H1 (cell line): ENCODE results near the gene ULK2. TPM values are rescaled to one million over a fixed set of nuclear protein-coding genes. Genes with fewer than 3 reads are reported as not detected.

Experiments used
- ASH2L ChIP-seq: fragments of 200-600, 300-600 bp; sonication (generic); IDR thresholded peaks from one replicate; pipeline ENCODE4 v1.7.1; 2017; ENCODE audit warnings: low read length
- CBX5 ChIP-seq: fragments of 300-800, 300-1000 bp; sonication (generic); IDR thresholded peaks from 2 replicates; pipeline ENCODE4 v1.7.1; 2016; ENCODE audit warnings: antibody characterized with exemption, low read length, low read depth
- CBX8 ChIP-seq: fragments of 300-800, 300-1000 bp; sonication (generic); IDR thresholded peaks from 2 replicates; pipeline ENCODE4 v1.7.1; 2016; ENCODE audit warnings: low read depth, low read length, borderline replicate concordance
- CEBPB ChIP-seq: IDR thresholded peaks from 2 replicates; pipeline ENCODE4 v1.6.1; 2012; ENCODE audit warnings: low read depth, low read length
- CHD2 ChIP-seq: IDR thresholded peaks from 2 replicates; pipeline ENCODE4 v1.6.1; 2012; ENCODE audit warnings: low read length, improper control_type of control experiment
- CTBP2 ChIP-seq: IDR thresholded peaks from 2 replicates; pipeline ENCODE4 v1.7.0; 2011; ENCODE audit warnings: borderline replicate concordance, mild to moderate bottlenecking, moderate library complexity, mixed read lengths, low read length; ENCODE audit not compliant: insufficient read depth, insufficient read length
- GTF2F1 ChIP-seq: IDR thresholded peaks from 2 replicates; pipeline ENCODE4 v1.6.1; 2012; ENCODE audit warnings: low read depth, low read length, improper control_type of control experiment, borderline replicate concordance
- KDM4A ChIP-seq: IDR thresholded peaks from one replicate; pipeline ENCODE4 v1.7.1; 2012; ENCODE audit warnings: low read depth, mild to moderate bottlenecking, moderate library complexity, low read length, inconsistent platforms; ENCODE audit not compliant: severe bottlenecking
- MAFK ChIP-seq: IDR thresholded peaks from 2 replicates; pipeline ENCODE4 v1.6.1; 2012; ENCODE audit warnings: low read depth, mild to moderate bottlenecking, improper control_type of control experiment, low read length
- PHF8 ChIP-seq: fragments of 200-600 bp; sonication (generic); conservative IDR thresholded peaks from 2 replicates; pipeline ENCODE4 v1.7.1; 2012; ENCODE audit warnings: low read depth, mild to moderate bottlenecking, inconsistent platforms, low read length, moderate library complexity
- POU5F1 ChIP-seq: IDR thresholded peaks from 2 replicates; pipeline ENCODE4 v1.6.1; 2011; ENCODE audit warnings: low read depth, mild to moderate bottlenecking, low read length, moderate library complexity
- RXRA ChIP-seq: IDR thresholded peaks from 2 replicates; pipeline ENCODE4 v1.6.1; 2011; ENCODE audit warnings: low read depth, mild to moderate bottlenecking, low read length, moderate library complexity; ENCODE audit not compliant: insufficient read depth
- SAP30 ChIP-seq: fragments of 300-600 bp; sonication (generic); IDR thresholded peaks from 2 replicates; pipeline ENCODE4 v1.7.1; 2012; ENCODE audit warnings: low read length, moderate library complexity, mild to moderate bottlenecking, inconsistent platforms; ENCODE audit not compliant: insufficient read depth, insufficient replicate concordance
- SIN3A ChIP-seq, 2 experiments: IDR thresholded peaks in 1 of 2; conservative IDR thresholded peaks in 1 of 2; 2 replicates each; pipeline ENCODE4 v1.6.1; 2011 to 2012; ENCODE audit warnings: low read length in 2 of 2, improper control_type of control experiment in 1 of 2, low read depth in 1 of 2, mild to moderate bottlenecking in 1 of 2
- SIRT6 ChIP-seq: IDR thresholded peaks from one replicate; pipeline ENCODE4 v1.7.1; 2012; ENCODE audit warnings: low read length, inconsistent platforms
- TAF1 ChIP-seq: IDR thresholded peaks from 2 replicates; pipeline ENCODE4 v1.6.1; 2011; ENCODE audit warnings: mild to moderate bottlenecking, low read depth, low read length
- TCF12 ChIP-seq: IDR thresholded peaks from 2 replicates; pipeline ENCODE4 v1.6.1; 2011; ENCODE audit warnings: low read depth, mild to moderate bottlenecking, low read length
- TEAD4 ChIP-seq: IDR thresholded peaks from 2 replicates; pipeline ENCODE4 v1.6.1; 2012; ENCODE audit warnings: low read depth, low read length, inconsistent platforms, mixed read lengths
- polyA plus RNA-seq, 7 experiments: library from polyadenylated mRNA; depleted of rRNA in 3 of 7; stranded (reverse) in 5 of 7; unstranded in 2 of 7; fragments of >200 nt in 5 of 7; fragments of 200-250 nt in 2 of 7; gene quantifications; 1 replicate in 5 of 7; 2 replicates in 1 of 7; 4 replicates in 1 of 7; pipeline versions ENCODE4 v1.2.1 to v1.2.3, GENCODE V29; 2011 to 2013; ENCODE audit warnings: missing spikeins in 2 of 7, mixed read lengths in 2 of 7
- total RNA-seq: library from RNA; stranded (reverse); fragmentation: NEBNext Ultra II Directional; extraction: Animal tissue kit (Norgen Biotek cat#: 25700); gene quantifications from 2 replicates; pipeline ENCODE4 v1.2.1, GENCODE V29; 2021
- TF ChIP-seq, protein P1 (sequence below): IDR thresholded peaks from 2 replicates; pipeline ENCODE4 v1.6.1; 2011; ENCODE audit warnings: low read depth, mild to moderate bottlenecking, low read length; ENCODE audit not compliant: insufficient read depth
- TF ChIP-seq, protein P2 (sequence below): IDR thresholded peaks from 2 replicates; pipeline ENCODE4 v1.6.1; 2011; ENCODE audit warnings: low read length, improper control_type of control experiment
- TF ChIP-seq, protein P3 (sequence below), 3 experiments: IDR thresholded peaks; 1 replicate in 2 of 3; 2 replicates in 1 of 3; pipeline versions ENCODE4 v1.5.1 to v1.6.1; 2011; ENCODE audit warnings: low read length in 3 of 3, mild to moderate bottlenecking in 3 of 3, inconsistent platforms in 2 of 3, low read depth in 1 of 3, moderate library complexity in 1 of 3; ENCODE audit not compliant: insufficient read depth in 1 of 3; ENCODE audit errors: control extremely low read depth in 1 of 3

The ULK2 gene
- total and polyA plus RNA-seq, 2 of the 8 experiments (the other 6 are each of a cell fraction or from before 2014, with no cell fraction given) = 5.3 to 9.8 TPM

DNA sequence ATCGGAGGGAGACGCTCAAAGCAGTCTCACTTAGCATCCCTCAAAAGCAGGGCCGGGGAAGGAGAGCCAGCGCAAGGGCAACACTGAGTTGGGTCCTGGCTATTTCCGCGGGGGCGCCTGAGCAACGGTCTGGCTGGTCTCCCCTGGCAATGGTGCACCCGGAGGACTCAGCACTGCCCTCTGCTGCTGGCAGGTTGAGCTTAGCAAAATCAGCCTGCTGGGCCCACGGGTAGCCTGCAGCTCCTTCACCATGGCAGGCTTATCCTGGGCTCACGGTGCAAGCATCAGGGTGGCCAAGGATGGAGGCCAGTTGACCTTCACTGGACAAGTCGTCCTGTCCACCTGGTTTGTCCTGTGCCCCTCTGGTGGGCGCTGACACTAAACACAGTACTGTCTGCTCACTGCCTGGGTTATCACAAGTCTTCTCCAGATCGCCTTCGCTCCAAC lies 105.2 kb downstream of the ULK2 start (continued):
- TF ChIP-seq RXRA (no peak), KDM4A (no peak), SAP30 (no peak), TEAD4 (no peak), MAFK (no peak), SIN3A (conservative IDR thresholded peaks at IDR 0.05 in 1 of 2, IDR thresholded peaks at IDR 0.05 in 1 of 2; ENCODE audit: low read depth in 1 of 2, low read length in 2 of 2) (no peak), CBX5 (no peak), CBX8 (no peak), GTF2F1 (no peak), TCF12 (0 out of 2 replicates have a peak, but pooled peaks have one; percentile 30), CHD2 (no peak), CEBPB (no peak), SIRT6 (no peak), TAF1 (no peak), CTBP2 (no peak), PHF8 (no peak), POU5F1 (no peak), ASH2L (no peak)
- TF ChIP-seq, protein P1, sequence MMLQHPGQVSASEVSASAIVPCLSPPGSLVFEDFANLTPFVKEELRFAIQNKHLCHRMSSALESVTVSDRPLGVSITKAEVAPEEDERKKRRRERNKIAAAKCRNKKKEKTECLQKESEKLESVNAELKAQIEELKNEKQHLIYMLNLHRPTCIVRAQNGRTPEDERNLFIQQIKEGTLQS = no peak
- TF ChIP-seq, protein P2, sequence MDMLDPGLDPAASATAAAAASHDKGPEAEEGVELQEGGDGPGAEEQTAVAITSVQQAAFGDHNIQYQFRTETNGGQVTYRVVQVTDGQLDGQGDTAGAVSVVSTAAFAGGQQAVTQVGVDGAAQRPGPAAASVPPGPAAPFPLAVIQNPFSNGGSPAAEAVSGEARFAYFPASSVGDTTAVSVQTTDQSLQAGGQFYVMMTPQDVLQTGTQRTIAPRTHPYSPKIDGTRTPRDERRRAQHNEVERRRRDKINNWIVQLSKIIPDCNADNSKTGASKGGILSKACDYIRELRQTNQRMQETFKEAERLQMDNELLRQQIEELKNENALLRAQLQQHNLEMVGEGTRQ = no peak
- TF ChIP-seq, protein P3, sequence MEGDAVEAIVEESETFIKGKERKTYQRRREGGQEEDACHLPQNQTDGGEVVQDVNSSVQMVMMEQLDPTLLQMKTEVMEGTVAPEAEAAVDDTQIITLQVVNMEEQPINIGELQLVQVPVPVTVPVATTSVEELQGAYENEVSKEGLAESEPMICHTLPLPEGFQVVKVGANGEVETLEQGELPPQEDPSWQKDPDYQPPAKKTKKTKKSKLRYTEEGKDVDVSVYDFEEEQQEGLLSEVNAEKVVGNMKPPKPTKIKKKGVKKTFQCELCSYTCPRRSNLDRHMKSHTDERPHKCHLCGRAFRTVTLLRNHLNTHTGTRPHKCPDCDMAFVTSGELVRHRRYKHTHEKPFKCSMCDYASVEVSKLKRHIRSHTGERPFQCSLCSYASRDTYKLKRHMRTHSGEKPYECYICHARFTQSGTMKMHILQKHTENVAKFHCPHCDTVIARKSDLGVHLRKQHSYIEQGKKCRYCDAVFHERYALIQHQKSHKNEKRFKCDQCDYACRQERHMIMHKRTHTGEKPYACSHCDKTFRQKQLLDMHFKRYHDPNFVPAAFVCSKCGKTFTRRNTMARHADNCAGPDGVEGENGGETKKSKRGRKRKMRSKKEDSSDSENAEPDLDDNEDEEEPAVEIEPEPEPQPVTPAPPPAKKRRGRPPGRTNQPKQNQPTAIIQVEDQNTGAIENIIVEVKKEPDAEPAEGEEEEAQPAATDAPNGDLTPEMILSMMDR (IDR thresholded peaks at IDR 0.05; ENCODE audit: control extremely low read depth in 1 of 3, insufficient read depth in 1 of 3, low read depth in 1 of 3, low read length in 3 of 3) = peak; percentile 89 to 94 (median 93)
